Uterus (tissue), 2 donors: ENCODE data around the gene MTHFSD.

Experiments used
- POLR2A ChIP-seq, 2 donors: fragments of 450-650 bp; IDR thresholded peaks; one replicate each; pipeline ENCODE4 v1.6.1; 2016; ENCODE audit warnings: antibody characterized with exemption in 2 of 2, mild to moderate bottlenecking in 1 of 2, moderate library complexity in 1 of 2
- TF ChIP-seq, protein P1 (sequence below), 4 experiments: fragments of 200-600 bp in 2 of 4; fragments of 450-650 bp in 2 of 4; sonication (generic) in 2 of 4; IDR thresholded peaks; one replicate each; pipeline ENCODE4 v1.5.1; 2016 to 2019; ENCODE audit warnings: antibody characterized with exemption in 4 of 4, mild to moderate bottlenecking in 2 of 4, moderate library complexity in 1 of 4

DNA sequence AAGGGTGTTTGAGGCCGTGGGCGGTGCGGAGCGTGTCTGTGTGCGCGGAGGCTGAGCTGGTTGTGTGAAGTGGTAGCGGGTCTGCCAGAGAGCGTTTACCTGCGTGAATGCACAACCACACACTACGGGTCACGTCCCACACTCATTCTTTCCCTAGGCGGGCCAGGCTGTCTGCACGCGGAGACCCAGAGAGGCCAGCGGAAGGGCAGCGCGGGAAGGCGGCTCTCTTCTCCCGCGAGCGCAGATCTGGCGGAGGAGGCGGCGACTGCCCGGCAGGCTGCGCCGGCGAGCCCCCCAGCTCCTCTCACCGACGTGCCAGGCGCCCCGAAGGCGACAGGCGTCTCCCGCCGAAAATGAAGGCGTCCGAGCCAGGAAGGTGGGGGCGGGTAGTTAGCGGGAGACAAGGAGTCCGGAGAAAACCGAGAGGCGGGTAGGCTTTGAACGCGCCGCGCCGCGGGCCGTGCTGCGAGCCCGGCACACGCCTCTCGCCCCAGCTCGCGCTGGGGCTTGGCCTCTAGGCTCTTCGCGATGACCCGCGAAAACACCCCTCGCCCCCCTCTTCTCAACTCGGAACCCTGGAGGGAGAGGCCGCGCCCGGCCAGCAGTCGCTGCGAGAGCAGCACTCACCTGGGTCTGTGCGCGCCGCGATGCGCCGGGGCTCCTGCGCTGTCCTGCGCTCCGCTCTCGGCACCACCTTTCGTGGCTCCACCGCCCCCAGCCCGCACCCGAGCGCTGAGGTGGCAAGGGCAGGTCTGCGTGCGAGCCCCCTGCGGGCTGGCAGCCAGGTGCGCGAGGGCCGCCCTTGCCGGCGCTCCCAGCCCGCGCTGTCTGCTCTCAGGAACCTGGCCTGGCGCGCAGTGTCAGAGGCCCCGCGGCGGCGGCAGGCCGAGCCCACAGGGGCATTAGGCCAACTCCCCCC is 46.7 kb downstream of the MTHFSD start:
- TF ChIP-seq, protein P1, sequence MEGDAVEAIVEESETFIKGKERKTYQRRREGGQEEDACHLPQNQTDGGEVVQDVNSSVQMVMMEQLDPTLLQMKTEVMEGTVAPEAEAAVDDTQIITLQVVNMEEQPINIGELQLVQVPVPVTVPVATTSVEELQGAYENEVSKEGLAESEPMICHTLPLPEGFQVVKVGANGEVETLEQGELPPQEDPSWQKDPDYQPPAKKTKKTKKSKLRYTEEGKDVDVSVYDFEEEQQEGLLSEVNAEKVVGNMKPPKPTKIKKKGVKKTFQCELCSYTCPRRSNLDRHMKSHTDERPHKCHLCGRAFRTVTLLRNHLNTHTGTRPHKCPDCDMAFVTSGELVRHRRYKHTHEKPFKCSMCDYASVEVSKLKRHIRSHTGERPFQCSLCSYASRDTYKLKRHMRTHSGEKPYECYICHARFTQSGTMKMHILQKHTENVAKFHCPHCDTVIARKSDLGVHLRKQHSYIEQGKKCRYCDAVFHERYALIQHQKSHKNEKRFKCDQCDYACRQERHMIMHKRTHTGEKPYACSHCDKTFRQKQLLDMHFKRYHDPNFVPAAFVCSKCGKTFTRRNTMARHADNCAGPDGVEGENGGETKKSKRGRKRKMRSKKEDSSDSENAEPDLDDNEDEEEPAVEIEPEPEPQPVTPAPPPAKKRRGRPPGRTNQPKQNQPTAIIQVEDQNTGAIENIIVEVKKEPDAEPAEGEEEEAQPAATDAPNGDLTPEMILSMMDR (IDR thresholded peaks at IDR 0.05) = no peak
- TF ChIP-seq POLR2A (IDR thresholded peaks at IDR 0.05) = no peak
